HCT116 (cell line): ENCODE data around the gene NAA60. TPM values are rescaled to one million over a fixed set of nuclear protein-coding genes. Genes with fewer than 3 reads are reported as not detected.

Experiments used
- ATAC-seq: fragments of 200-7000 bp; cut with Tn5 transposase; 2 replicates; pipeline ENCODE4 v1.9.1; 2020; ENCODE audit warnings: mild to moderate bottlenecking, moderate library complexity
- BruUV-seq: library from RNA; stranded (reverse); fragments of 400-500 nt; replicated peaks from 2 replicates; lab custom pipeline; 2021; lab: Mats Ljungman, UMichigan
- CTCF ChIA-PET: fragments of 300-600 bp; sonication (Branson Sonifier 250); formaldehyde crosslinking; loops from one replicate; lab custom pipeline; 2021; ENCODE audit warnings: antibody characterized with exemption; lab: Charles Lee
- POLR2A ChIA-PET: fragments of 300-600, 350-600 bp; sonication (Branson Sonifier 250); formaldehyde crosslinking; loops from one replicate; lab custom pipeline; 2021; ENCODE audit warnings: antibody characterized with exemption; lab: Charles Lee
- RAD21 ChIA-PET, 2 experiments: fragments of 300-600 bp; sonication (Branson Sonifier 250); formaldehyde crosslinking; loops; one replicate each; lab custom pipeline; 2023; ENCODE audit warnings: low total read pairs in 2 of 2; ENCODE audit not compliant: uncharacterized antibody in 2 of 2, unreplicated experiment in 2 of 2, low non-redundant PET in 1 of 2; lab: Charles Lee
- DNase-seq: peaks from one replicate; pipeline ENCODE4 v3.0.0-alpha.2; 2010; ENCODE audit warnings: low read depth, low spot score
- H2AFZ ChIP-seq: fragments of 200-600 bp; shearing (Covaris generic), sonication (generic); 2 replicates; pipeline ENCODE4 v1.6.1; 2017; ENCODE audit warnings: low read depth, mixed run types, mixed read lengths, antibody characterized with exemption, low read length; ENCODE audit not compliant: poor library complexity, severe bottlenecking
- H3K27ac ChIP-seq: 2 replicates; pipeline ENCODE4 v1.5.1; 2012; ENCODE audit warnings: low read depth, low read length
- H3K27me3 ChIP-seq: fragments of 200-600 bp; sonication (generic); 2 replicates; pipeline ENCODE4 v1.6.1; 2016; ENCODE audit warnings: mixed run types, low read length, mixed read lengths; ENCODE audit not compliant: insufficient read depth
- H3K36me3 ChIP-seq, 2 experiments: fragments of 200-500 bp in 1 of 2; fragments of 200-600 bp in 1 of 2; sonication (Bioruptor generic) in 1 of 2; sonication (generic) in 1 of 2; 2 replicates each; pipeline versions ENCODE4 v1.5.1 to v1.6.1; 2014 to 2016; ENCODE audit warnings: low read length in 2 of 2, inconsistent platforms in 1 of 2, mixed read lengths in 1 of 2, mixed run types in 1 of 2; ENCODE audit not compliant: insufficient read depth in 2 of 2, control insufficient read depth in 1 of 2
- H3K4me1 ChIP-seq, 2 experiments: fragments of 200-600 bp in 1 of 2; sonication (generic) in 1 of 2; 2 replicates each; pipeline versions ENCODE4 v1.5.1 to v1.6.1; 2012 to 2017; ENCODE audit warnings: low read length in 2 of 2, inconsistent platforms in 1 of 2, mild to moderate bottlenecking in 1 of 2, mixed read lengths in 1 of 2, mixed run types in 1 of 2, moderate library complexity in 1 of 2; ENCODE audit not compliant: insufficient read depth in 2 of 2, control insufficient read depth in 1 of 2
- H3K4me2 ChIP-seq: fragments of 200-600 bp; sonication (generic); 2 replicates; pipeline ENCODE4 v1.6.1; 2017; ENCODE audit warnings: mixed run types, low read length, mixed read lengths
- H3K4me3 ChIP-seq, 2 experiments: fragments of 200-600 bp in 1 of 2; sonication (generic) in 1 of 2; replicated peaks in 1 of 2; 2 replicates each; pipeline ENCODE4 v1.5.1; 2011 to 2016; ENCODE audit warnings: low read length in 2 of 2, control low read depth in 1 of 2, low read depth in 1 of 2, mild to moderate bottlenecking in 1 of 2, mixed read lengths in 1 of 2, mixed run types in 1 of 2
- H3K79me2 ChIP-seq: fragments of 200-600 bp; sonication (generic); 2 replicates; pipeline ENCODE4 v1.6.1; 2017; ENCODE audit warnings: mild to moderate bottlenecking, mixed run types, low read length, moderate library complexity, mixed read lengths; ENCODE audit not compliant: insufficient read depth
- H3K9ac ChIP-seq: fragments of 200-600 bp; sonication (generic); 2 replicates; pipeline ENCODE4 v1.6.1; 2016; ENCODE audit warnings: low read length, mixed read lengths
- H3K9me2 ChIP-seq: fragments of 200-600 bp; sonication (generic), shearing (Covaris generic); 2 replicates; pipeline ENCODE4 v1.6.1; 2017; ENCODE audit warnings: mixed run types, mild to moderate bottlenecking, moderate library complexity; ENCODE audit not compliant: insufficient read depth
- H3K9me3 ChIP-seq, 2 experiments: fragments of 200-500 bp in 1 of 2; fragments of 200-600 bp in 1 of 2; sonication (Bioruptor generic) in 1 of 2; sonication (generic) in 1 of 2; 2 replicates each; pipeline ENCODE4 v1.6.1; 2014 to 2017; ENCODE audit warnings: low read length in 2 of 2, mixed read lengths in 2 of 2, inconsistent platforms in 1 of 2, low read depth in 1 of 2, mild to moderate bottlenecking in 1 of 2, mixed run types in 1 of 2, moderate library complexity in 1 of 2; ENCODE audit not compliant: control insufficient read depth in 1 of 2, insufficient read depth in 1 of 2
- H4K20me1 ChIP-seq: fragments of 200-600 bp; sonication (generic), shearing (Covaris generic); 2 replicates; pipeline ENCODE4 v1.6.1; 2017; ENCODE audit warnings: mixed run types, mild to moderate bottlenecking, moderate library complexity; ENCODE audit not compliant: insufficient read depth
- CBX3 ChIP-seq: IDR thresholded peaks from 2 replicates; pipeline ENCODE4 v1.6.1; 2012; ENCODE audit warnings: low read depth
- CEBPB ChIP-seq: IDR thresholded peaks from 2 replicates; pipeline ENCODE4 v1.6.1; 2012; ENCODE audit warnings: low read depth
- ELF1 ChIP-seq: IDR thresholded peaks from 2 replicates; pipeline ENCODE4 v1.6.1; 2012; ENCODE audit warnings: low read depth, borderline replicate concordance
- EZH2 ChIP-seq: fragments of 200-600 bp; sonication (generic); IDR thresholded peaks from 2 replicates; pipeline ENCODE4 v1.6.1; 2017; ENCODE audit warnings: antibody characterized with exemption, mixed run types
- EZH2phosphoT487 ChIP-seq: fragments of 200-600 bp; IDR thresholded peaks from 2 replicates; pipeline ENCODE4 v1.6.1; 2018; ENCODE audit warnings: antibody characterized with exemption, borderline replicate concordance
- FOSL1 ChIP-seq: IDR thresholded peaks from 2 replicates; pipeline ENCODE4 v1.6.1; 2012; ENCODE audit warnings: low read depth
- POLR2A ChIP-seq: IDR thresholded peaks from 2 replicates; pipeline ENCODE4 v1.7.0; 2011; ENCODE audit warnings: borderline replicate concordance; ENCODE audit not compliant: insufficient read depth, insufficient read length; ENCODE audit errors: extremely low read depth
- RAD21 ChIP-seq: IDR thresholded peaks from 2 replicates; pipeline ENCODE4 v1.6.1; 2012; ENCODE audit warnings: low read depth, mild to moderate bottlenecking
- SIN3A ChIP-seq: IDR thresholded peaks from 2 replicates; pipeline ENCODE4 v1.6.1; 2012; ENCODE audit warnings: low read depth
- SRF ChIP-seq: IDR thresholded peaks from 2 replicates; pipeline ENCODE4 v1.6.1; 2012; ENCODE audit warnings: low read depth
- TCF7L2 ChIP-seq: IDR thresholded peaks from 2 replicates; pipeline ENCODE4 v1.7.0; 2011; ENCODE audit warnings: borderline replicate concordance, inconsistent platforms; ENCODE audit not compliant: insufficient read depth, insufficient read length; ENCODE audit errors: extremely low read depth
- YY1 ChIP-seq: IDR thresholded peaks from 2 replicates; pipeline ENCODE4 v1.6.1; 2011; ENCODE audit warnings: low read length, low read depth, moderate library complexity, mild to moderate bottlenecking; ENCODE audit not compliant: insufficient replicate concordance; ENCODE audit errors: extremely low read depth
- ZNF274 ChIP-seq: fragments of 200-500 bp; sonication (Bioruptor generic); IDR thresholded peaks from 2 replicates; pipeline ENCODE4 v1.6.1; 2014; ENCODE audit warnings: mild to moderate bottlenecking, low read depth, low read length, inconsistent platforms
- intact Hi-C: fragments of 100-400 bp; cut with micrococcal nuclease; formaldehyde crosslinking; loops from 2 replicates; pipeline ENCODE4 v1.10.0; 2022
- total RNA-seq: library from RNA; stranded (reverse); gene quantifications from one replicate; pipeline ENCODE4 v1.2.1, GENCODE V29; 2021; ENCODE audit not compliant: unreplicated experiment
- TF ChIP-seq, protein P1 (sequence below): IDR thresholded peaks from 2 replicates; pipeline ENCODE4 v1.6.1; 2012
- TF ChIP-seq, protein P2 (sequence below): IDR thresholded peaks from 2 replicates; pipeline ENCODE4 v1.6.1; 2011; ENCODE audit warnings: mild to moderate bottlenecking, low read length, moderate library complexity; ENCODE audit not compliant: insufficient replicate concordance; ENCODE audit errors: extremely low read depth
- TF ChIP-seq, protein P3 (sequence below): IDR thresholded peaks from 2 replicates; pipeline ENCODE4 v1.6.1; 2012; ENCODE audit warnings: low read depth
- TF ChIP-seq, protein P4 (sequence below): IDR thresholded peaks from 2 replicates; pipeline ENCODE4 v1.6.1; 2012
- TF ChIP-seq, protein P5 (sequence below), 3 experiments: fragments of 200-600 bp in 1 of 3; sonication (generic) in 1 of 3; IDR thresholded peaks in 2 of 3; conservative IDR thresholded peaks in 1 of 3; 2 replicates each; pipeline ENCODE4 v1.5.1; 2012 to 2017; ENCODE audit warnings: low read depth in 2 of 3, low read length in 2 of 3, antibody characterized with exemption in 1 of 3, borderline replicate concordance in 1 of 3, control low read depth in 1 of 3, mild to moderate bottlenecking in 1 of 3, mixed read lengths in 1 of 3, mixed run types in 1 of 3, moderate library complexity in 1 of 3; ENCODE audit not compliant: insufficient read depth in 1 of 3

NAA60 gene
- total RNA-seq, 1 experiment from 2014 or later = 32.2 TPM

DNA sequence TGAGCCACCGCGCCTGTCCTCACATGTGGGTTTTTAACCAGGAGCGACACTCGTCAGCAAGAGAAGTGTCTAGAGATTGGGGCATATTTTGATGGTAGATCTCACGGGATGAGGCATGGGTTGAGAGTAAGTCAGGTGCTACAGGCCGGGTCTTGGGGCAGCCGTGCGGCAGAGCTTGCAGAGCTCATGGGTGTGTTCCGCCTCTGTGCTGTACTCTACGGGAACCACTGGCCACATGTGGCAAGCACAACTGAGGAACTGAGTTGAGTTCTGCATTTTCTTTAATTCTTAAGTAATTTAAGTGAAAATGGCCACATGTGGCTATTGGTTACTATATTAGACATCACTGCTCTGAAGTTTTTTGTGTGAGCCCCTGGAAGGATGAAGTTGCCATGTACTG lies 66.9 kb downstream of the NAA60 start:
- BruUV-seq = no TSS peak
- RAD21 ChIA-PET = no interaction called here
- Histone ChIP-seq H3K9me2 (no peaks in the 10 kb centered on the region), H3K4me2 (no peak overlapping the region), H3K27ac (no peak overlapping the region)
- POLR2A ChIA-PET = no interaction called here
- no peak for TF ChIP-seq SIN3A
- TF ChIP-seq FOSL1 = no peak
- TF ChIP-seq, protein P1, sequence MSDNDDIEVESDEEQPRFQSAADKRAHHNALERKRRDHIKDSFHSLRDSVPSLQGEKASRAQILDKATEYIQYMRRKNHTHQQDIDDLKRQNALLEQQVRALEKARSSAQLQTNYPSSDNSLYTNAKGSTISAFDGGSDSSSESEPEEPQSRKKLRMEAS = no peak
- TF ChIP-seq, protein P2, sequence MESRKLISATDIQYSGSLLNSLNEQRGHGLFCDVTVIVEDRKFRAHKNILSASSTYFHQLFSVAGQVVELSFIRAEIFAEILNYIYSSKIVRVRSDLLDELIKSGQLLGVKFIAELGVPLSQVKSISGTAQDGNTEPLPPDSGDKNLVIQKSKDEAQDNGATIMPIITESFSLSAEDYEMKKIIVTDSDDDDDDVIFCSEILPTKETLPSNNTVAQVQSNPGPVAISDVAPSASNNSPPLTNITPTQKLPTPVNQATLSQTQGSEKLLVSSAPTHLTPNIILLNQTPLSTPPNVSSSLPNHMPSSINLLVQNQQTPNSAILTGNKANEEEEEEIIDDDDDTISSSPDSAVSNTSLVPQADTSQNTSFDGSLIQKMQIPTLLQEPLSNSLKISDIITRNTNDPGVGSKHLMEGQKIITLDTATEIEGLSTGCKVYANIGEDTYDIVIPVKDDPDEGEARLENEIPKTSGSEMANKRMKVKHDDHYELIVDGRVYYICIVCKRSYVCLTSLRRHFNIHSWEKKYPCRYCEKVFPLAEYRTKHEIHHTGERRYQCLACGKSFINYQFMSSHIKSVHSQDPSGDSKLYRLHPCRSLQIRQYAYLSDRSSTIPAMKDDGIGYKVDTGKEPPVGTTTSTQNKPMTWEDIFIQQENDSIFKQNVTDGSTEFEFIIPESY = no peak
- TF ChIP-seq, protein P3, sequence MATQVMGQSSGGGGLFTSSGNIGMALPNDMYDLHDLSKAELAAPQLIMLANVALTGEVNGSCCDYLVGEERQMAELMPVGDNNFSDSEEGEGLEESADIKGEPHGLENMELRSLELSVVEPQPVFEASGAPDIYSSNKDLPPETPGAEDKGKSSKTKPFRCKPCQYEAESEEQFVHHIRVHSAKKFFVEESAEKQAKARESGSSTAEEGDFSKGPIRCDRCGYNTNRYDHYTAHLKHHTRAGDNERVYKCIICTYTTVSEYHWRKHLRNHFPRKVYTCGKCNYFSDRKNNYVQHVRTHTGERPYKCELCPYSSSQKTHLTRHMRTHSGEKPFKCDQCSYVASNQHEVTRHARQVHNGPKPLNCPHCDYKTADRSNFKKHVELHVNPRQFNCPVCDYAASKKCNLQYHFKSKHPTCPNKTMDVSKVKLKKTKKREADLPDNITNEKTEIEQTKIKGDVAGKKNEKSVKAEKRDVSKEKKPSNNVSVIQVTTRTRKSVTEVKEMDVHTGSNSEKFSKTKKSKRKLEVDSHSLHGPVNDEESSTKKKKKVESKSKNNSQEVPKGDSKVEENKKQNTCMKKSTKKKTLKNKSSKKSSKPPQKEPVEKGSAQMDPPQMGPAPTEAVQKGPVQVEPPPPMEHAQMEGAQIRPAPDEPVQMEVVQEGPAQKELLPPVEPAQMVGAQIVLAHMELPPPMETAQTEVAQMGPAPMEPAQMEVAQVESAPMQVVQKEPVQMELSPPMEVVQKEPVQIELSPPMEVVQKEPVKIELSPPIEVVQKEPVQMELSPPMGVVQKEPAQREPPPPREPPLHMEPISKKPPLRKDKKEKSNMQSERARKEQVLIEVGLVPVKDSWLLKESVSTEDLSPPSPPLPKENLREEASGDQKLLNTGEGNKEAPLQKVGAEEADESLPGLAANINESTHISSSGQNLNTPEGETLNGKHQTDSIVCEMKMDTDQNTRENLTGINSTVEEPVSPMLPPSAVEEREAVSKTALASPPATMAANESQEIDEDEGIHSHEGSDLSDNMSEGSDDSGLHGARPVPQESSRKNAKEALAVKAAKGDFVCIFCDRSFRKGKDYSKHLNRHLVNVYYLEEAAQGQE = no peak
- TF ChIP-seq, protein P4, sequence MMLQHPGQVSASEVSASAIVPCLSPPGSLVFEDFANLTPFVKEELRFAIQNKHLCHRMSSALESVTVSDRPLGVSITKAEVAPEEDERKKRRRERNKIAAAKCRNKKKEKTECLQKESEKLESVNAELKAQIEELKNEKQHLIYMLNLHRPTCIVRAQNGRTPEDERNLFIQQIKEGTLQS = no peak
- TF ChIP-seq EZH2 = no peak
- no peak for TF ChIP-seq EZH2phosphoT487
- no peak for TF ChIP-seq SRF
- TF ChIP-seq YY1 = no peak
- TF ChIP-seq POLR2A = no peak
- no peak for TF ChIP-seq ZNF274
- TF ChIP-seq CBX3 = no peak
- TF ChIP-seq, protein P5, sequence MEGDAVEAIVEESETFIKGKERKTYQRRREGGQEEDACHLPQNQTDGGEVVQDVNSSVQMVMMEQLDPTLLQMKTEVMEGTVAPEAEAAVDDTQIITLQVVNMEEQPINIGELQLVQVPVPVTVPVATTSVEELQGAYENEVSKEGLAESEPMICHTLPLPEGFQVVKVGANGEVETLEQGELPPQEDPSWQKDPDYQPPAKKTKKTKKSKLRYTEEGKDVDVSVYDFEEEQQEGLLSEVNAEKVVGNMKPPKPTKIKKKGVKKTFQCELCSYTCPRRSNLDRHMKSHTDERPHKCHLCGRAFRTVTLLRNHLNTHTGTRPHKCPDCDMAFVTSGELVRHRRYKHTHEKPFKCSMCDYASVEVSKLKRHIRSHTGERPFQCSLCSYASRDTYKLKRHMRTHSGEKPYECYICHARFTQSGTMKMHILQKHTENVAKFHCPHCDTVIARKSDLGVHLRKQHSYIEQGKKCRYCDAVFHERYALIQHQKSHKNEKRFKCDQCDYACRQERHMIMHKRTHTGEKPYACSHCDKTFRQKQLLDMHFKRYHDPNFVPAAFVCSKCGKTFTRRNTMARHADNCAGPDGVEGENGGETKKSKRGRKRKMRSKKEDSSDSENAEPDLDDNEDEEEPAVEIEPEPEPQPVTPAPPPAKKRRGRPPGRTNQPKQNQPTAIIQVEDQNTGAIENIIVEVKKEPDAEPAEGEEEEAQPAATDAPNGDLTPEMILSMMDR (IDR thresholded peaks at IDR 0.05 in 2 of 3, conservative IDR thresholded peaks at IDR 0.05 in 1 of 3; ENCODE audit: borderline replicate concordance in 1 of 3, insufficient read depth in 1 of 3, low read depth in 2 of 3, low read length in 2 of 3) = no peak
- no peak for TF ChIP-seq TCF7L2
- no peak for TF ChIP-seq CEBPB
- TF ChIP-seq RAD21 = no peak
- TF ChIP-seq ELF1 = no peak
- TF ChIP-seq, all 23 proteins: peak for 0
- Histone ChIP-seq H3K9me3 (no peaks in the 10 kb centered on the region), H2AFZ (no peak overlapping the region), H4K20me1 (no peaks in the 10 kb centered on the region), H3K36me3 (peaks cover 15 to 20% of the 10 kb centered on the region in 2 experiments), H3K4me1 (no peaks in the 10 kb centered on the region), H3K4me3 (no peak overlapping the region), H3K79me2 (no peaks in the 10 kb centered on the region), H3K9ac (no peak overlapping the region), H3K27me3 (no peaks in the 10 kb centered on the region)
- intact Hi-C loops = no loop called here
- CTCF ChIA-PET = no interaction called here
- DNase-seq (no peak), ATAC-seq (no peak)
